Measurements from ENCODE around the gene GPHN.

- TF ChIP-seq CEBPB (IDR thresholded peaks at IDR 0.05): no peak
- TF ChIP-seq TAF1 (IDR thresholded peaks at IDR 0.05; ENCODE audit: low read depth): no peak
- no peak for TF ChIP-seq USF1 (IDR thresholded peaks at IDR 0.05)
- TF ChIP-seq TEAD4 (IDR thresholded peaks at IDR 0.05): no peak
- TF ChIP-seq, protein P1, sequence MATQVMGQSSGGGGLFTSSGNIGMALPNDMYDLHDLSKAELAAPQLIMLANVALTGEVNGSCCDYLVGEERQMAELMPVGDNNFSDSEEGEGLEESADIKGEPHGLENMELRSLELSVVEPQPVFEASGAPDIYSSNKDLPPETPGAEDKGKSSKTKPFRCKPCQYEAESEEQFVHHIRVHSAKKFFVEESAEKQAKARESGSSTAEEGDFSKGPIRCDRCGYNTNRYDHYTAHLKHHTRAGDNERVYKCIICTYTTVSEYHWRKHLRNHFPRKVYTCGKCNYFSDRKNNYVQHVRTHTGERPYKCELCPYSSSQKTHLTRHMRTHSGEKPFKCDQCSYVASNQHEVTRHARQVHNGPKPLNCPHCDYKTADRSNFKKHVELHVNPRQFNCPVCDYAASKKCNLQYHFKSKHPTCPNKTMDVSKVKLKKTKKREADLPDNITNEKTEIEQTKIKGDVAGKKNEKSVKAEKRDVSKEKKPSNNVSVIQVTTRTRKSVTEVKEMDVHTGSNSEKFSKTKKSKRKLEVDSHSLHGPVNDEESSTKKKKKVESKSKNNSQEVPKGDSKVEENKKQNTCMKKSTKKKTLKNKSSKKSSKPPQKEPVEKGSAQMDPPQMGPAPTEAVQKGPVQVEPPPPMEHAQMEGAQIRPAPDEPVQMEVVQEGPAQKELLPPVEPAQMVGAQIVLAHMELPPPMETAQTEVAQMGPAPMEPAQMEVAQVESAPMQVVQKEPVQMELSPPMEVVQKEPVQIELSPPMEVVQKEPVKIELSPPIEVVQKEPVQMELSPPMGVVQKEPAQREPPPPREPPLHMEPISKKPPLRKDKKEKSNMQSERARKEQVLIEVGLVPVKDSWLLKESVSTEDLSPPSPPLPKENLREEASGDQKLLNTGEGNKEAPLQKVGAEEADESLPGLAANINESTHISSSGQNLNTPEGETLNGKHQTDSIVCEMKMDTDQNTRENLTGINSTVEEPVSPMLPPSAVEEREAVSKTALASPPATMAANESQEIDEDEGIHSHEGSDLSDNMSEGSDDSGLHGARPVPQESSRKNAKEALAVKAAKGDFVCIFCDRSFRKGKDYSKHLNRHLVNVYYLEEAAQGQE (IDR thresholded peaks at IDR 0.05; ENCODE audit: low read depth): no peak
- TF ChIP-seq MAX (IDR thresholded peaks at IDR 0.05): no peak
- no peak for TF ChIP-seq CREB1 (IDR thresholded peaks at IDR 0.05; ENCODE audit: low read depth)
- no peak for TF ChIP-seq YY1 (IDR thresholded peaks at IDR 0.05; ENCODE audit: low read depth)
- no peak for TF ChIP-seq EP300 (IDR thresholded peaks at IDR 0.05; ENCODE audit: borderline replicate concordance)
- TF ChIP-seq ZBTB7A (IDR thresholded peaks at IDR 0.05; ENCODE audit: low read depth): no peak
- TF ChIP-seq RAD21 (IDR thresholded peaks at IDR 0.05; ENCODE audit: low read depth): no peak
- TF ChIP-seq NFIC (IDR thresholded peaks at IDR 0.05): no peak
- no peak for TF ChIP-seq EGR1 (IDR thresholded peaks at IDR 0.05)
Observed at GRCh38 chr14:67141146-67141900, 633.4 kb downstream of the GPHN start.

All from Ishikawa (cell line).